ENCODE measurements around the gene WIPF1.

GRCh38 chr2:174618179-174618578 is 20.6 kb upstream of the WIPF1 start:
- no peak for TF ChIP-seq EZH2 (IDR thresholded peaks at IDR 0.05; ENCODE audit: borderline replicate concordance, low read depth, low read length, severe bottlenecking)
- no peak for TF ChIP-seq CTCF (IDR thresholded peaks at IDR 0.05; ENCODE audit: extremely low read depth in 1 of 2, insufficient read depth in 1 of 2, low read depth in 1 of 2, low read length in 2 of 2)
- TF ChIP-seq POLR2A (IDR thresholded peaks at IDR 0.05; ENCODE audit: low read depth, low read length): no peak
- TF ChIP-seq GATA2 (IDR thresholded peaks at IDR 0.05; ENCODE audit: insufficient read depth, insufficient read length, low read depth, low read length): no peak

Measured in endothelial cell of umbilical vein (primary cell).